GM12878 (cell line): ENCODE results near the gene ERO1A.

Source experiments
- CHD2 ChIP-seq: IDR thresholded peaks from 2 replicates; pipeline ENCODE4 v1.6.1; 2011; ENCODE audit warnings: low read depth, low read length, improper control_type of control experiment, borderline replicate concordance
- ZBTB4 ChIP-seq: fragments of 450-650 bp; formaldehyde crosslinking; IDR thresholded peaks from 2 replicates; pipeline ENCODE4 v1.4.0; 2022; ENCODE audit warnings: mild to moderate bottlenecking, moderate library complexity
- TF ChIP-seq, protein P1 (sequence below), 3 experiments: IDR thresholded peaks in 2 of 3; conservative IDR thresholded peaks in 1 of 3; 2 replicates each; pipeline ENCODE4 v1.5.1; 2011; ENCODE audit warnings: low read depth in 3 of 3, low read length in 3 of 3, mild to moderate bottlenecking in 3 of 3, control low read depth in 2 of 3, moderate library complexity in 2 of 3, inconsistent platforms in 1 of 3, mixed read lengths in 1 of 3; ENCODE audit not compliant: control insufficient read depth in 2 of 3, insufficient read depth in 1 of 3; ENCODE audit errors: extremely low read depth in 1 of 3

GRCh38 chr14:52663850-52664249, 31.5 kb downstream of the ERO1A start:
- TF ChIP-seq, protein P1, sequence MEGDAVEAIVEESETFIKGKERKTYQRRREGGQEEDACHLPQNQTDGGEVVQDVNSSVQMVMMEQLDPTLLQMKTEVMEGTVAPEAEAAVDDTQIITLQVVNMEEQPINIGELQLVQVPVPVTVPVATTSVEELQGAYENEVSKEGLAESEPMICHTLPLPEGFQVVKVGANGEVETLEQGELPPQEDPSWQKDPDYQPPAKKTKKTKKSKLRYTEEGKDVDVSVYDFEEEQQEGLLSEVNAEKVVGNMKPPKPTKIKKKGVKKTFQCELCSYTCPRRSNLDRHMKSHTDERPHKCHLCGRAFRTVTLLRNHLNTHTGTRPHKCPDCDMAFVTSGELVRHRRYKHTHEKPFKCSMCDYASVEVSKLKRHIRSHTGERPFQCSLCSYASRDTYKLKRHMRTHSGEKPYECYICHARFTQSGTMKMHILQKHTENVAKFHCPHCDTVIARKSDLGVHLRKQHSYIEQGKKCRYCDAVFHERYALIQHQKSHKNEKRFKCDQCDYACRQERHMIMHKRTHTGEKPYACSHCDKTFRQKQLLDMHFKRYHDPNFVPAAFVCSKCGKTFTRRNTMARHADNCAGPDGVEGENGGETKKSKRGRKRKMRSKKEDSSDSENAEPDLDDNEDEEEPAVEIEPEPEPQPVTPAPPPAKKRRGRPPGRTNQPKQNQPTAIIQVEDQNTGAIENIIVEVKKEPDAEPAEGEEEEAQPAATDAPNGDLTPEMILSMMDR (IDR thresholded peaks at IDR 0.05 in 2 of 3, conservative IDR thresholded peaks at IDR 0.05 in 1 of 3; ENCODE audit: control insufficient read depth in 2 of 3, extremely low read depth in 1 of 3, insufficient read depth in 1 of 3, low read depth in 3 of 3, low read length in 3 of 3): no peak
- TF ChIP-seq ZBTB4 (CRISPR knock-in tag) (no peak), CHD2 (no peak)
